ENCODE data around the gene TLL2. TPM values are rescaled to one million over a fixed set of nuclear protein-coding genes. Genes with fewer than 3 reads are reported as not detected.

Gene TLL2
- polyA plus RNA-seq, 4 donors: 0.46 to 1.6 (median 0.54) TPM; not detected in 1

DNA sequence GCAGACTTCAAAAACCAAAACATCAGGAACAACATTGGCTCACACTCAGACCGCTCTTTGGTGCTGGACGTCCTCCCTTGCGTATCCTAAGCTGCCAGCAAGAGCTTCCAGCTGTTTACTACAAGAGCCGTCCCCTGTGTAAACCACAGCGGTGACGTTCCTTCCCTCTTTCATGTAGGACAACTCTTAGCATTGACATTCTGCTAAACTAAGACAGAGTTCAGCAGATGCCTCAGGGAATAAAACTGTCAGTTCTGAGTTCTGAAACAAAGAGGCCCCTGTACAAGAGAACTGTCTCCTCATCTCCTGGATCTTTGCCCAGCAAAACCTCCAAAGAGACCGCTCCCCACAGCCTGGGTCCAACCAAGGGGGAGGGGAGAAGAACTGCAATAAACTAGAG lies 97.1 kb downstream of the TLL2 start:
- WGBS, 3 donors: 43 to 74% (median 72%) methylated on average over 7 of the region's 7 CpGs
- Histone ChIP-seq H3K4me1 (ENCODE audit: control insufficient read depth in 3 of 3, insufficient read depth in 2 of 3, low read depth in 1 of 3, low read length in 2 of 3) (peaks cover 0 to 2% (median 0%) of the 10 kb centered on the region in 3 donors), H3K4me3 (ENCODE audit: low read depth in 1 of 3, low read length in 3 of 3) (no peak overlapping the region), H3K36me3 (ENCODE audit: control insufficient read depth in 3 of 3, insufficient read depth in 2 of 3, low read depth in 1 of 3, low read length in 3 of 3) (no peaks in the 10 kb centered on the region), H3K27ac (ENCODE audit: low read depth in 1 of 3, low read length in 2 of 3) (no peak overlapping the region), H3K9me3 (ENCODE audit: control insufficient read depth in 2 of 2, insufficient read depth in 1 of 2, low read depth in 1 of 2, low read length in 1 of 2) (no peaks in the 10 kb centered on the region), H3K27me3 (ENCODE audit: control insufficient read depth in 3 of 3, insufficient read depth in 3 of 3, low read length in 3 of 3) (peaks cover 0 to 17% (median under 1%) of the 10 kb centered on the region in 3 donors)
- FAIRE-seq (no peak), DNase-seq (peak in 1 of 2 donors; percentile 10)

DNA sequence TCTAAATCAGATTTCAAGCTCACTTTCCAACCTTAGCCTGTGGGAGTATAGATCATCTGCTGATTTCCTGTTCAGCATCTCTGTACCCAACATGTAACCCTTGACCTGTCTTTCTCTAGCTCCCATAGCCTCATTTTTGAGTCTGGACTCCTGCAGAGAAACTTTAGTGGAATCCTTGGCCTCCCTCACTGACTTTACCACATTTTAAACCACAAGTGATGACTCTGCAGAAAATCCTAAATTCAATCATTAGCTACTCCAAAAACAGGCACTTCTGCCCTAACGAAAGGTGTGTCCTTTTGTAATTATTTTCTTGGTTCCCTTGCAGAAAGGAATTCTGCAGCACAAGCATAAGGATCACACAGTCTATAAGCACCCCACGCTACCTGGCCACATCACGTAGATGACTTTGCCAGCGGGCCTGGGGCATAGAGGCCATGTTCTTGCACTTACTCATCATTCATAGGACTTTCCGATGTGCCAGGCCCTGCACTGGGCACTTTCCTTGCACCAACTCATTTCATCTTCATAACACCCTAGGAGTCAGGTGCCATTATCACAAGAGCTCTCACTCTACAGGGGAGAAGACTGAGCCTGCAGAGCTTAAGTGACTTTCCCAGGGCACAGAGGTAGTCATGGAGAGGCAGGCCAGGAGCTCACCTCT lies 97.7 kb downstream of the TLL2 start:
- FAIRE-seq (no peak), DNase-seq (no peak)
- Histone ChIP-seq H3K27ac (ENCODE audit: low read depth in 1 of 3, low read length in 2 of 3) (no peak overlapping the region), H3K9me3 (ENCODE audit: control insufficient read depth in 2 of 2, insufficient read depth in 1 of 2, low read depth in 1 of 2, low read length in 1 of 2) (no peaks in the 10 kb centered on the region), H3K4me3 (ENCODE audit: low read depth in 1 of 3, low read length in 3 of 3) (no peak overlapping the region), H3K27me3 (ENCODE audit: control insufficient read depth in 3 of 3, insufficient read depth in 3 of 3, low read length in 3 of 3) (peaks cover 0 to 19% (median 2%) of the 10 kb centered on the region in 3 donors), H3K36me3 (ENCODE audit: control insufficient read depth in 3 of 3, insufficient read depth in 2 of 3, low read depth in 1 of 3, low read length in 3 of 3) (no peaks in the 10 kb centered on the region), H3K4me1 (ENCODE audit: control insufficient read depth in 3 of 3, insufficient read depth in 2 of 3, low read depth in 1 of 3, low read length in 2 of 3) (peaks cover 0 to 2% (median 0%) of the 10 kb centered on the region in 3 donors)
- WGBS, 3 donors: 85 to 91% (median 87%) methylated on average over 5 of the region's 5 CpGs

DNA sequence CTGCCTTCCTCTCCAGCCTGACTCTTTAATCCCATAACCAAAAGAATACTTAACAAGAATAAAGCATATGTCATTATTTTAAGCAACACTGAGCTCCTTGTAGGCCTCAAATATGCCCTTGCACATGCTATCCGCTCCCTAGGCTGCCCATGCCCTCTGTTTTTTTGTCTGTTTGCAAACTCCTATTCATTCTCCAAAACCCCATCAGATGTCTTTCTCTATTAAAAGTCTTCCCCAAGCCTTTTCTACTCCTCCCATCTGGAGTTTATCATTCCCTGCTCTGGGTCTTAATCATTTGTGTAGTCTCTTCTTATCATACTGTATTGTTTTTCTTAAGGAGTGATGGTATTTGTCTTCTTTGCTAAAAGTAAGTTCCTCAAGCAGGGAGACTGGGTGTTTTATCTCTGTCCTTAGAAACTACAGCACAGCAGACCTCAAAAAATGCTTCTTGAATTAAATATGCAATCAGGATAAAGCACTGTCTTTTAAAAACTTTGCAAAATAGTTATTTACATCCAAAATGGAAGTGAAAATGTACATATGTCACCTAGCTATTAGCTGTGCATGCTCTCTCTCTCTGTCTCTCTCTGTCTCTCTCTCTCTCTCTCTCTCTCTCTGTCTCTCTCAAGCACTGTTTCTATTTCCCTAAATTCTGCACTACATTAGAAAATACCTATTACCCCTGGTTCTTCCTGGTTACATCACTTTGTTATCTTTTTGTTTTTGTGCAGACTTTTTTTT lies 98.4 kb downstream of the TLL2 start:
- no peaks in the 10 kb centered on the region for H3K9me3 ChIP-seq (ENCODE audit: control insufficient read depth in 2 of 2, insufficient read depth in 1 of 2, low read depth in 1 of 2, low read length in 1 of 2)
- DNase-seq (no peak), FAIRE-seq (no peak)
- H3K27me3 ChIP-seq (ENCODE audit: control insufficient read depth in 3 of 3, insufficient read depth in 3 of 3, low read length in 3 of 3): peaks cover 0 to 19% (median 4%) of the 10 kb centered on the region in 3 donors
- H3K36me3 ChIP-seq (ENCODE audit: control insufficient read depth in 3 of 3, insufficient read depth in 2 of 3, low read depth in 1 of 3, low read length in 3 of 3): no peaks in the 10 kb centered on the region
- no peak overlapping the region for H3K4me3 ChIP-seq (ENCODE audit: low read depth in 1 of 3, low read length in 3 of 3)
- peaks cover 0 to 2% (median 0%) of the 10 kb centered on the region in 3 donors for H3K4me1 ChIP-seq (ENCODE audit: control insufficient read depth in 3 of 3, insufficient read depth in 2 of 3, low read depth in 1 of 3, low read length in 2 of 3)
- 93 to 96% (median 94%) methylated on average over 1 of the region's 1 CpG for WGBS, 3 donors
- no peak overlapping the region for H3K27ac ChIP-seq (ENCODE audit: low read depth in 1 of 3, low read length in 2 of 3)

DNA sequence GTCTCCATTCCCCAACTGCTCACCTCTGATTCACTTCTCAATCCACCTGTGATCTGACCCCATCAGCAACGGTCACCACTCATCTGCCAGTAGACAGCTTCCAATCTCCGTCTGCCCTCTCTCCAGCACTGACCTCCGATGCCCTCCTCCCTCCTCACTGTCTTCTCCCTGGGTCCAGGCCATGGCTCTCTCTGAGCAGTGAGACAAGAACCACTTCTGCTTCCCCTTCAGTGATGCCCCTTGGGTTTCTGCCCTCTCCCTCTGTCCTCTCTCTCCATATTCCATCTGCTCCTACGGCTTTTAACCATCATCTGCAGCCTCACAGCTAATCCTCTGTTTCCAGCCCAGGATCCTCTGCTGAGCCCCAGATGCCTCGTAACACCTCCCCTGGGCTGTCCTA lies 99.4 kb downstream of the TLL2 start:
- DNase-seq: no peak

DNA sequence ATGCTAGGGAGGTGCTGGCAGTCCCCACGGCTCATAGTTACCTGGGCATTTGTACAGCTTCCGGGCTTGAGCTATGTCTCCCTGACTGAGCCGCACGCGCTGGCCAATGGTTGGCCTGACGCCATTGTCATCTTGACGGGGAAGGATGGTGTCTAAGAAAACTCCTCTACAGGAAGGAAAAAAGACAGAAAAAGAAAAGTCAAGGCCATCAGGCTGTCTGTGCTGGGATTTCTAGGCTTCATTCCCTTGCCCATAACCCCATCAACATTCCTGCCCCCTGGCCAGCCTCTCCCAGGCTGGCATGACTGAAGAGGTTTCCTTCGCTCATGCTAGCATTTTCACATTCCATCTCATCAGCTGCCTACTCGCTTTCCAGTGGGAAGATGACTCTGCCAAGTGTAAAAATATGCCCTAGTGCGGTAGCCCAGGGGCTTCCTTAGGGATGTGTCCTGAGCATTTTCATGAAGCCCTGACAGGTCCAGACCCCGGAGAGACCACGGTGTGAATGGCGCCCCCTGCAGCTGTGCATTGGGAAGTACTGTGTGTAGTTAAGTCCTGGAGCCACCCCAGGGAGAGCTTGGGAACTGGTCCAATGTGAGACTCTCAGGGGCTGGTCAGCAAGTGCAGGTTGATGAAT lies 100.5 kb downstream of the TLL2 start:
- Histone ChIP-seq H3K9me3 (ENCODE audit: control insufficient read depth in 2 of 2, insufficient read depth in 1 of 2, low read depth in 1 of 2, low read length in 1 of 2) (no peaks in the 10 kb centered on the region), H3K27me3 (ENCODE audit: control insufficient read depth in 3 of 3, insufficient read depth in 3 of 3, low read length in 3 of 3) (peaks cover 0 to 26% (median 6%) of the 10 kb centered on the region in 3 donors), H3K4me3 (ENCODE audit: low read depth in 1 of 3, low read length in 3 of 3) (no peak overlapping the region), H3K36me3 (ENCODE audit: control insufficient read depth in 3 of 3, insufficient read depth in 2 of 3, low read depth in 1 of 3, low read length in 3 of 3) (no peaks in the 10 kb centered on the region), H3K4me1 (ENCODE audit: control insufficient read depth in 3 of 3, insufficient read depth in 2 of 3, low read depth in 1 of 3, low read length in 2 of 3) (peaks cover 0 to 2% (median 0%) of the 10 kb centered on the region in 3 donors), H3K27ac (ENCODE audit: low read depth in 1 of 3, low read length in 2 of 3) (no peak overlapping the region)
- WGBS, 3 donors: 73 to 79% (median 78%) methylated on average over 13 of the region's 13 CpGs
- DNase-seq: no peak
- FAIRE-seq: no peak

More for the DNA sequence above, 99.4 kb downstream of the TLL2 start:
- Histone ChIP-seq H3K4me3 (ENCODE audit: low read depth in 1 of 3, low read length in 3 of 3) (no peak overlapping the region), H3K27ac (ENCODE audit: low read depth in 1 of 3, low read length in 2 of 3) (no peak overlapping the region), H3K36me3 (ENCODE audit: control insufficient read depth in 3 of 3, insufficient read depth in 2 of 3, low read depth in 1 of 3, low read length in 3 of 3) (no peaks in the 10 kb centered on the region), H3K4me1 (ENCODE audit: control insufficient read depth in 3 of 3, insufficient read depth in 2 of 3, low read depth in 1 of 3, low read length in 2 of 3) (peaks cover 0 to 2% (median 0%) of the 10 kb centered on the region in 3 donors), H3K9me3 (ENCODE audit: control insufficient read depth in 2 of 2, insufficient read depth in 1 of 2, low read depth in 1 of 2, low read length in 1 of 2) (no peaks in the 10 kb centered on the region), H3K27me3 (ENCODE audit: control insufficient read depth in 3 of 3, insufficient read depth in 3 of 3, low read length in 3 of 3) (peaks cover 0 to 26% (median 4%) of the 10 kb centered on the region in 3 donors)
- FAIRE-seq: no peak
- 86 to 91% (median 88%) methylated on average over 5 of the region's 5 CpGs for WGBS, 3 donors

DNA sequence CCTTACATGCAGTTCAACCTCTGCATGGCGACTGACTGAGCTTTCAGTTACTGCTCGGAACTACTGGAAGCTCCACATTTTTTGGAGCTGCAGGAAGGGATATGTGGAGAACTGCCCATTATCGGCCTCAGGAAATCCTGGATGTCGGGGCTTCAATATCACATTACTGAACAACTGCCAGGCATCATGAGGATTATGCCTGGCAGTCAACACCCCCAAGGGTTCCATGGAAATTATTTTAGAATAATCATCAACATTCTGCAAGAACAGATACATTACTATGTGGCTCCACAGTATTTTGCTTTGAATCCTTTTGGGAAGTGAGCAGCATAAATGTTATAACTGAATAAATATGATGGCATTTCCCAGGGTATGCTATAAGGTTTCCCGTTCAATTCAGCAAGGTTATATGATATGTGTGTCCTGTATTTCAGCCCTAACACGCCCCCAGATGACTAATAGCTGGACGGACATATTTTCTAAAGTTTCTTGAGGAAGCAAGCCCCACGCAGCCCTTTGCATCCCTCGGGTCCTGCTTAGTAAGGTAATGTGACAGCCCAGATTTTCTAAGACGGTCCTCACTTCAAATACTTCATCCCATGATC lies 101.9 kb downstream of the TLL2 start:
- 68 to 73% (median 71%) methylated on average over 10 of the region's 10 CpGs for WGBS, 3 donors
- Histone ChIP-seq H3K4me1 (ENCODE audit: control insufficient read depth in 3 of 3, insufficient read depth in 2 of 3, low read depth in 1 of 3, low read length in 2 of 3) (peaks cover 0 to 2% (median 0%) of the 10 kb centered on the region in 3 donors), H3K4me3 (ENCODE audit: low read depth in 1 of 3, low read length in 3 of 3) (no peak overlapping the region), H3K27ac (ENCODE audit: low read depth in 1 of 3, low read length in 2 of 3) (no peak overlapping the region), H3K27me3 (ENCODE audit: control insufficient read depth in 3 of 3, insufficient read depth in 3 of 3, low read length in 3 of 3) (peaks cover 0 to 31% (median 6%) of the 10 kb centered on the region in 3 donors), H3K36me3 (ENCODE audit: control insufficient read depth in 3 of 3, insufficient read depth in 2 of 3, low read depth in 1 of 3, low read length in 3 of 3) (no peaks in the 10 kb centered on the region), H3K9me3 (ENCODE audit: control insufficient read depth in 2 of 2, insufficient read depth in 1 of 2, low read depth in 1 of 2, low read length in 1 of 2) (no peaks in the 10 kb centered on the region)
- DNase-seq: no peak
- no peak for FAIRE-seq

DNA sequence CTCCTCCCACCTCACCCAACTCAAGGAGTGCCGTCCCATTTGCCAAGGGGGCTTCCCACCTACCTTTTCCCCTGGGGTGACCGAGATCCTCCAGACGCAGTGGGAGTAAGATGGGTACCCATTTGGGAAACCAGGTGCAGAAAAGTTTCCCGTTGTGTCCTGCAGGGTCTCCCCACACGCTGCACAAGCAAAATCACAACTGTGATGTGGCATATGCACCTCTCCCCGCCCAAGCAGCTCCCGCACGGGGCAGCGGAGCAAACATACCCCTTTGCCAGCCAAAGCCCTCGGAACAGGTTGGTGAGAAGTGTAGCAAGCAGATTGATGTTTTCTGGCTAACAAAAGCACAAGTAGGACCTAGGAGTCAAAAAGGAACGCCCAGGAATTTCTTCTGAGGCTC lies 103.4 kb downstream of the TLL2 start:
- no peak for DNase-seq
- Histone ChIP-seq H3K27me3 (ENCODE audit: control insufficient read depth in 3 of 3, insufficient read depth in 3 of 3, low read length in 3 of 3) (peaks cover 0 to 37% (median 6%) of the 10 kb centered on the region in 3 donors), H3K27ac (ENCODE audit: low read depth in 1 of 3, low read length in 2 of 3) (no peak overlapping the region), H3K4me3 (ENCODE audit: low read depth in 1 of 3, low read length in 3 of 3) (no peak overlapping the region), H3K36me3 (ENCODE audit: control insufficient read depth in 3 of 3, insufficient read depth in 2 of 3, low read depth in 1 of 3, low read length in 3 of 3) (no peaks in the 10 kb centered on the region), H3K4me1 (ENCODE audit: control insufficient read depth in 3 of 3, insufficient read depth in 2 of 3, low read depth in 1 of 3, low read length in 2 of 3) (no peaks in the 10 kb centered on the region), H3K9me3 (ENCODE audit: control insufficient read depth in 2 of 2, insufficient read depth in 1 of 2, low read depth in 1 of 2, low read length in 1 of 2) (no peaks in the 10 kb centered on the region)
- no peak for FAIRE-seq
- WGBS, 3 donors: 80 to 86% (median 84%) methylated on average over 11 of the region's 11 CpGs

DNA sequence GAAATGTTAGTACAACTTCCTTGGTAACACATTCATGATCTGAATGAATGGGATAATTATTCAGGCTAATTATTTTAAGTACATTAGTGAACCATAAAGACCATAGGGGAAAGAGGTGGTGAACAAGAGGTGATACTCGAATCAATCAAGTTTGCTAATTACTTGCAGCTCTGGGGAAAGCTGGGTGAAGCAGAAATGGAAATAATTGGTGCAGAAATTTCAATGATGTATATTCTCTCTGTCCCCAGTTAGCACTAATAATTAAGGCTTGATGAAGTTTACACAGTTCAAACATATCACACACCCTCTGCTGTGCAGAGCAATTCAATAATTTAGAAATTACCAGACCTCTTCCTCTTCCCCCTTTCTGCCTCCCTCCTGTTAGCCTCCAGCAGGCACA lies 105.5 kb downstream of the TLL2 start:
- Histone ChIP-seq H3K27ac (ENCODE audit: low read depth in 1 of 3, low read length in 2 of 3) (no peak overlapping the region), H3K4me3 (ENCODE audit: low read depth in 1 of 3, low read length in 3 of 3) (no peak overlapping the region), H3K36me3 (ENCODE audit: control insufficient read depth in 3 of 3, insufficient read depth in 2 of 3, low read depth in 1 of 3, low read length in 3 of 3) (no peaks in the 10 kb centered on the region), H3K4me1 (ENCODE audit: control insufficient read depth in 3 of 3, insufficient read depth in 2 of 3, low read depth in 1 of 3, low read length in 2 of 3) (no peaks in the 10 kb centered on the region), H3K9me3 (ENCODE audit: control insufficient read depth in 2 of 2, insufficient read depth in 1 of 2, low read depth in 1 of 2, low read length in 1 of 2) (no peaks in the 10 kb centered on the region), H3K27me3 (ENCODE audit: control insufficient read depth in 3 of 3, insufficient read depth in 3 of 3, low read length in 3 of 3) (peaks cover 0 to 30% (median 6%) of the 10 kb centered on the region in 3 donors)
- FAIRE-seq: no peak
- WGBS, 3 donors: 56 to 73% (median 61%) methylated on average over 1 of the region's 1 CpG
- no peak for DNase-seq
